ENCODE data around the gene ARHGEF28.

ARHGEF28 gene

DNA sequence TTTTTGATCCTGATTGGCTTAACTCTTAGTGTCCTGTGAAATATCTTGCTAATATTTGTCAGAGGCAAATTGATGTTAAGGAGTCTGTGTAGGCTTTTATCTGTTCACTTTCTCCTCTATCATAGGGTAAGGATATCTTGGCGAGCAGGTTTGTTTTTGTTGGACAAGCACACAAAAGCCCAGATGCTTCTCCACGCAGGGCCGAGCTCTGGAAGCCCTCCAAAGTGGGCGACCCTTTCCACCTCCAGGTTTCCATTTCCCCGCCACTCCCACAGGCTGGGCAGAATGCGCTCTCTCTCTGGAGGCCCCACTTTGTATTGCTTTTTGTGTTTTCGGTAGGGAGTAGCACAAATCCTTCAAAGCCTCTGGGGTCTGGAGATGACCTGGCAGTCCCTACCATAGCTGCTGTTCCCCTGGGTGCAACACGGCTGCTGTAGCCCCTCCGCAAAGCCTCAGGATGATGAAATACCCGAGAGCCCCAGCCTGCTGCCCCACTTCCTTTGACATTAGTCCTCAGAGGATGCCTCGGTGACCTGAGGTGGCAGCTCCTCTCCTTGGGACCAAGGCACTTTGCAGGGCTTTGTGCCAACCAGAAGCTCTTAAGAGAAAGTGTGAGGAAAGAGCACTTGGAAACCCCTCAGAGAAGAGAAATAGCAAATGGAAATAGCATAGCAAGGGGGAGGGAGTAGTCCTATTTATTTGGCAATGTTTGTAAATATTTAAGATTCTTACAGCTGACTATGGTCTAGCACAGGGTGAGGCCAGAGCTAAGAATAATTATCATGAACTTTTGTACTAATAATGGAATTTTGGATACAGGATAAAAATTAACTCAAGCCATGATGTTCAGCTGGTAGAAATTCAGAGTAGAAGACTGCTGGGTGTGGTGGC lies 122.8 kb downstream of the ARHGEF28 start:
- peak; percentile 9 for DNase-seq

DNA sequence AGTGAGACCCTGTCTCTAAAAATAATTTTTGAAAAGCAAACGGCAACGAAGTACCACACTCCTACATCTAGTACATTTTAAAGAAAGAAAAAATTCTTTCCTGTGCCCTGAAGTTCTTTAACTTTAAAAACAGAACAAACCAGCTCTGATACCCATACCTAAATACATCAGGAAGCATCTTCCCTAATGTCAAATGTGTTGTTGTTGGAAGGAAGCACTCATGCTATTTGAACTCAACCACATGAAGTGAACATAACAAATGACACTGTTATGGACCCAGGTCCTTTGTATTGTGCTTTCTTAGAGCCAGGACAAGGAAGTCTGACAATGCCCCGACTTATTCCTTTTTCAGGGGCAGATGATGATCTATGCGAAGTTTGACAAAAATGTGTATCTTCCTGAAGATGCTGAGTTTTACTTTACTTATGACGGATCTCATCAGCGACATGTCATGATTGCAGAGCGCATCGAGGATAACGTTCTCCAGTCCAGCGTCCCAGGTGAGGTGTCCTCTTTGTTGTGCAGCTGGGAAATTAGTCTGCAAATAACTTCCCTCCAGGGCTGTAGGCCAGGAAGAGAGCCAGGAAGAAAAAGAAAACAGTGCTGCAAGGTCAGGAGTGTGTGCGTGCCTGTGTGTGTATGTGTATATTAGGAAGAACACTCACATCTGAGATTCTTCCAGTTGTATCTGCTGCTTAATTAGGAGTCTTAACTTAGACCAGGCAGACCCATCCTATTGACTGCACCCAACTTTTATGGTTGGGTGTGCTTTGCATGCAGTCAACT lies 123.7 kb downstream of the ARHGEF28 start:
- no peak for DNase-seq

DNA sequence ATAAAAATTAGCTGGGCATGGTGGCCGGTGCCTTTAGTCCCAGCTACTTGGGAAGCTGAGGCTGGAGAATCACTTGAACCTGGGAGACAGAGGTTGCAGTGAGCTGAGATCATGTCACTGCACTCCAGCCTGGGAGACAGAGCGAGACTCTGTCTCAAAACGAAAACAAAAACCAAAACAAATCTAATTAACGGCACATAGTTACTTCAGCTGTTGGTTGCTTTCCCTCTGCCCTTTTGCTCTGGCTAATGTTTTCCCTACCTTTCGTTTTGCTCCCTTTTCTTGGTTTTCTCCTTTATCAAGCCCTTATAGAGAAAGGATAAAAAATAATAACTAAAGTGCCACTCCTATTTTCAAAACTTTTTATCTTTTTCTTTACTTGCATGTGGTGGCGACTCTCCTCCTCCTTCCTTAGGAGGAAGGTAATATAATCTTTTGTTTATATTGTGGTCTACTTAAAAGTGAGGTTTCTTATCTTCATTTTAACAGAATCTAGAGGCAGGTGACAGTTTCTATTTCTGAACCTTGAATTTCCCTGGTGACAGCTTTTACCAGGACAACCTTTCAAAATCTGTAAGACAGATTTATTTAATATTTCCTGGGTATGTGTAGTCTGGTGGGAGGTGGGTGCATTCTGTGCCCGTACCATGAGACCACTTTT lies 125.4 kb downstream of the ARHGEF28 start:
- DNase-seq, result no peak

DNA sequence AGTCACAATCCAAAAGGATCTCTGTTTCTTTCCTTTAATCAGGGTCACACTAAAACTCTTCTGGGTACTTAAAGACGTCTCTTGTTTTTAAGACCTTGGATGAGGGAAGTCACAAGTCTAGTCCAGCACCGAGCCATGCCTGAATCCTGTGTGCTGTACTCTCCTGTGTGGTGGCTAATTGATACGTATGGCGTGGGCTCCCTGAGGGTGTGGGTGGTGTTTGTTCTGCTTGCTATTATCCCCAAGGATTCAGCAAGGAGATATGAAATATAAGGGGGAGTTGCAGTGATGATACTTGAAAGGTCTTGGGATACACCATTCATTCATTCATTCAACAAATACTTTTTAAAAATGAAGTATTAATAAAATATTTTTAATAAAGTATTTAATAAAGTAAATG lies 128.3 kb downstream of the ARHGEF28 start:
- DNase-seq, result no peak

DNA sequence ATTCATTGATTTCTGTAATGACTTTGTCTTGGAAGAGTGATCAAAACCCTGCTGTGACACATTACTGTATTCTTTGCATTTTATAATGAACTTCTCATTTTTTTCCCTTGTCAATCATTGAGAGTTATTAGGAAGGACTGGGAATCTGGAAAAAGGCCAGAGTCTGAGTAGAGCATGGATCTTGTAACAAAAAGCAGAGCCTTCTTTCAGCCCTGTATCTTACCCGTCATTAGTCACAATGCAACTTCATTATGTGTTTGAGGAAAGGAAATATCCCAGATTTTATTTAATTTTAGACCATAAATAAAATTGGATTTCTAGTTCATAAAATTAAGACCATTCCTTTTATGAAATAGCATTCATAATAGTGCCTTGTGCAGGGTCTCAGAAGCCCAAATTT lies 131.4 kb downstream of the ARHGEF28 start:
- no peak for DNase-seq

DNA sequence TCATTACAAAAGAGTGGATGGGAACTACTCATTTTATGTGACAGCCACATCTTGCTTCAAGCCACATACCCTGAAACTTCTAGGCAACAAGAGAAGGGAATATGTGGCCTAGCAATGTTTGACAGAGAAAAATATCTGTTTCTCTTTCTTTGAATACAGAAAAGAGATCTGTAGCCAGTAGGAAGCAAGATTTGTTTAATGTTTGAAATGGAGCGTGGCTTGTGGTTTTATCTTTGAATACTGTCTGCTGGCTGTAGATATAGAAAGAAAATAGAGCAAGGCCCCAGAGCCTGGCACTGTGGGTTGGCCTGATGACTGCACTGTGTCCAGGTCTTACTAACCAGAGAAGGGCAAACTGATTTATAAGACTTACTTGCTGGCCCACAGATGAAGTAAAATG lies 133.8 kb downstream of the ARHGEF28 start:
- peak; percentile 10 for DNase-seq

DNA sequence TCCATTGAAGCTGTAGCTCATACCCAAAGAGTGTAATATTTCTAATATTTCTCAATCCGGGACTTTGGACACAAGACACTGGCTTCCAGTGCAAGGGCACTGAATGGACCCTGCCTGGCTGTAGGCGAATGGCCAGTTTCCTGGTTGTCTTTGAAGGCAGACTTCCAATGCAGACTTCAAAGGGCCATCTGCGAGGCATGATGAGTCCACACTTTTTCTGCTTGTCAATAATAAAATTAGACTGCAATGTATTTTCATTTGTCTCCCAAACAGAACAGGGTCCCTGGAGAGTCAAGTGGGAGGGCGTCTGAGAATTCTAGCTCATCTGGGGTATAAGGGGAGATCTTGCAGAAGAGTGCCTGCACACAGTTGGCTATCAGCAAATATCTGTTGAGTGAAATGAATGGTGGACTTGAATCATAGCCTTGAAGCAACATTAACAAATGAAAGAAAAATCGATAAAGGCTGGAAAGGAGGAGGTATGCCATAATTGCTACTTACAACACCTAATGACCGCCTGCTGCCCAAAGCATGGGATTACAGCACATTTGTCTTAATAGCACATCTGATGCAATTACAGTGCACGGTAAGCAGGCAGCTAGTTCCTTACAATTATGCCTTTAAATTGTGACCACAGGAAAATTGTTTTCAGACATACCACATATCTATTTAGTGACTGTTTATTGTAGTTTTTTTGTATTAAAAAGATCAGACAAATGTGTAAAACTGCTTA lies 137.5 kb downstream of the ARHGEF28 start:
- DNase-seq, result no peak

DNA sequence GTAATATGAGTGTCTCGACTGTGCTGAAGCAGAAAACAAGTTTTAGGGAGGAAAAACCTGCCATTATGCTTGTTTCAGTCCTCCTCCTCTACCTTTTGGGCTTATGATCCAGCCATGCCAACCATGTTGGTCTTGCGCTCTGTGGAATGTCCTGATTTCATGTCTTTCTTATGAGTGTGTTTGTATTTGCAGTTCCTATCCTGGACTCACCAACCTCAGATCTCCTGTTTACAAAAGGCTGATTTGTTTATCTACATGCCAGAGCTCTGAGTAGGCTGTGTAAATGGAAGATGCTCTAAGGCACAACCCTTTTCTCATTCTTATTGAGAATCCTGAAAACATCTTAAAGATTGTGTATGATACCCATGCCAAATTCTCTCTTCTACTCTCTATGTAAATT lies 138.6 kb downstream of the ARHGEF28 start:
- no peak for DNase-seq

DNA sequence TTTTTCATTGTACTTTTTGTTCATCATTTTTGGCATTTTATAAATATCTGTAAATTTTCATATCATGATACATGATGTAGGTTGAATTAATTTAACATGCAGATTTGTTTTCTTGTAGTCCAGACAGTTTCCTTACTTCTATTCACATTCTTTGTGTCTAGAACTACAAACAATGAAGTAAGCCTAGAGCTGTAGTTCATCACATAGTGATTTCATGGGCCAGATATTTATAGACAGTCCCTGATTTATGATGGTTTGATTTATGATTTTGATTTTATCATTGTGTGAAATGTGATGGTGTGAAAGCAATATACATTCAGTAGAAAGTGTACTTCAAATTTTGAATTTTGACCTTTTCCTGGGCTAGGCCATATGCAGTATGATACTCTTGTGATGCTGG lies 139.0 kb downstream of the ARHGEF28 start:
- DNase-seq, result no peak

DNA sequence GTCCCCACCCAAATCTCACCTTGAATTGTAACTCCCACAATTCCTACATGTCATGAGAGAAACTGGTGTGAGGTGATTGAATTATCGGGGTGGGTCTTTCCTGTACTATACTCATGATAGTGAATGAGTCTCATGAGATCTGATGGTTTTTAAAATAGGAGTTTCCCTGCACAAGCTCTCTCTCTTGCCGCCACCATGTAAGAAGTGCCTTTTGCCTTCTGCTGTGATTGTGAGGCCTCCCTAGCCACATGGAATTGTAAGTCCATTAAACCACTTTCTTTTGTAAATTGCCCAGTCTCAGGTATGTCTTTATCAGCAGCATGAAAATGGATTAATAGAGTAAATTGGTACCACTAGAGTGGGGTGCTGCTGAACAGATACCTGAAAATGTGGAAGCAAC lies 140.9 kb downstream of the ARHGEF28 start:
- no peak for DNase-seq

DNA sequence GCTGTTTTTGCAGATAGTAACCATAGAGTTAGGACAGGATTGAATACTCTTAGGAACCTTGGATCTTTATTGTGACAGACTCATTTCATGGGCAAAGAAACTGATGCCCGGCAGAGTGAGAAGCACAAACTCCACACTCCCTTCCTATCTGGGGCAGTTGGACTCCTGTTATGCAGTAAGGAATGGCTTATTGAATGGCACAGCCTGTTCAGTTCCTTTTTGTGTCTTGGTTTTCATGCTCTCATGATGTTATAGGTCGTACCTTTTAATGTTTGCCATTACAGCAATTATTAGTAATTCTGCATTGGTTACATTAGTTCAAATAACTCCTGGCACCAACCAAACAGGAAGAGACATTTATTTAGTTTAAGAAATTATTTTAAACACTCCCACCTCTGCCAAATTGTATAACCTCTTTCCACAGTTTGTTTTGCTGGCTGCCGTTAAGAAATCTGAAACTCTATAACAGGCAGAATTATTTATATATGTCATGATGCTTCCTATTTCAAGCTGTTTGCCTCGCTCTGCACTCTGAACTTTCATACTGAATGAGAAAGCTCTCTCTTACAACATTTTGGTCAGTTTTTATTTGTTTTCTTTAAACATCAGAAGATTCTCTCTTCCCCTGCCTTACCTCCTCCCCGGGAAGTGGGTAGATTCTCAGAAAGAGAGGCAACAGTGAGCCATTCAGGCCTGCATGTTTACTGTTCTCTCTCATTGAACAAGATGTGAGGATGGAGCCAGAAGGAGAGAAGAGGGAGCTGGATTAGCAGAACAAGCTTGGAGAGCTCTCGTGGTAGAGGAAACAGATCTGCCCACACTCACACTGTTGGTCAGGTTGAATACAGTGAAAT lies 144.4 kb downstream of the ARHGEF28 start:
- no peak for DNase-seq

DNA sequence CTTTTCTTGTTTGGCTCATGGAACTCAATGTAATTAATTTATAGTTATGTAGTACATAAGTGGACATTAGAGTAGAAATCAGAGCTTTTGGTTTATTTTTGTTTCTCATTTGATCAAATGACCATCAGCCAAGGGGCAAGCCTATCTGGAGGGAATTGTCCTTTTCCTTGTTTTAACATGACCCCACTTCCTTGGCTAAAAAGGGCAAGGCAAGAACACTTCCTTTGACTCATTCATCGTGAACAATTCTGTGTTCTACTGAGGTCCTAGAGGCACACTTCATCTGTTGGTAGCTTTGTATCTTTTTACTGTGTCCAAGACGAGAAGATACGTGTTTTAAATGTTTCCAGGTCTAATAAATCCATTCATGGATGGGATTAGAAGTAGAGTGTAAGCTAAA lies 148.9 kb downstream of the ARHGEF28 start:
- no peak for DNase-seq

DNA sequence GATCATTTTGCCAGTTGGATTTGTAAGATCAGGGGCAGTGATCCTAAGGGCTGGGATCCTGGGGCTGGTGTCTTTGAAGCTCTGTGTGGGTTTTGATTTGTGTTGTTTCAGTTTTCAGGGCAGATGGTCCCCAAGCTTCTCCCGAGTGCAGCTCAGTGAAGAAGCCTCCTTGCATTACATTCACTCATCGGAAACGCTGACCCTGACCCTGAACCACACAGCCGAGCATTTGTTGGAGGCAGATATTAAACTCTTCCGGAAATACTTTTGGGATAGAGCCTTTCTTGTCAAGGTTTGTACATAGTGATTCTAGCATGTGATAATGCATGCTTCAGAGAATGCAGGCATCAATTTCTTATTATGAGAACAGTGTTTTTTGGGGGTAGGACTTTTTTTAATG lies 150.4 kb downstream of the ARHGEF28 start:
- DNase-seq, result no peak

DNA sequence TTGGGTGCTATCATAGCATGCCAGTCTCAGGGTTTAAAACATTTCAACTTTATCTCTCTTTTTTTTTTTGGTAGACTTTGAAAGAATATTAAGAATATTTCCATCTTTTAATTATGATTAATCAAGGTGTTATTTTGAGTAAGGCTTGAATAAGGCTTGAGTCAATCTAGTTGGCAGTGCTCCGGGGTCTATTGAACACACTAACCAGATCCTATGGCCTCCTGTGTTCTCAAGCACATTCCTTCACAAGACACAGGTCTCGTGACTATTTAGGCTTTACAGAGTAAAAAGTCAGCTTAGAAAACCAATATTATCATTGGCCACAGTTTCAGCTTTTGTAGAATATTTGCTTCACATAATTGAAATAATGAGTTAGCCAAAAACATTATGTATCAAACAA lies 151.2 kb downstream of the ARHGEF28 start:
- DNase-seq, result no peak

DNA sequence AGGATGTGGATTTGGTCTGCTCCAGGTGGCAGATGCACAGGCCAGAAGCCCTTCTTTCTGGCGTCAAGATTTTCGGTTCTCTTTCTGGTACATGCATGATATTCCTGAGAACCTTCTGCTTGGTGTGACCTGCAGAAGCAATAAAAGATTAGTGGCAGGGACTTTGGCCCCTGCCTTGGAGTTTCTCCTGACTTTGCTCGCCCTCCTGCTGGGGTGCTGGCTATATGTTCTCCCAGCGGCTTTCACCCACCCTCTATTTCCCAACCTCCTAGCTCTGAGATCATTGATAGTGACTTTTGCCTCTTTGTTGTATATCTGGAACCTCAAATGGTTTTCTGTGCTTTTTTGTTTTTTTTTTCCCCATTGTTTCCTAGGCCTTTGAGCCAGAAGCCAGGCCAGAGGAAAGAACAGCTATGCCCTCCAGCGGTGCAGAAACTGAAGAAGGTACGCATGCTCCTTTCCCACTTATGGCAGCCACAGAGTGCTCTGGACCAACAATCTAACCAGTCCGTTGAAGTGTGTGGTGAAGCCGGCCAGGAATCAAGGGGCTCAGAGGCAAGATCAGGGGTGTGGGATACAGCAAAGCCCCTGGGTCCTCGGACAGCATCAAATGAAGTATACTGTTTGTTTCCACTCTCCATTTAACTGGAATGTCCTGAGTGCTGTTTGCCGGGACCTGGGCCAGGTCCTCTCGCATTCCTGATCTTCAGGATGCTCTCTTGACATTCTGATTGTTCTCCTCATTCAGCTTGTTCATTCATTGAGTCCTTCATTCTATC lies 154.5 kb downstream of the ARHGEF28 start:
- DNase-seq, result peak; percentile 6

DNA sequence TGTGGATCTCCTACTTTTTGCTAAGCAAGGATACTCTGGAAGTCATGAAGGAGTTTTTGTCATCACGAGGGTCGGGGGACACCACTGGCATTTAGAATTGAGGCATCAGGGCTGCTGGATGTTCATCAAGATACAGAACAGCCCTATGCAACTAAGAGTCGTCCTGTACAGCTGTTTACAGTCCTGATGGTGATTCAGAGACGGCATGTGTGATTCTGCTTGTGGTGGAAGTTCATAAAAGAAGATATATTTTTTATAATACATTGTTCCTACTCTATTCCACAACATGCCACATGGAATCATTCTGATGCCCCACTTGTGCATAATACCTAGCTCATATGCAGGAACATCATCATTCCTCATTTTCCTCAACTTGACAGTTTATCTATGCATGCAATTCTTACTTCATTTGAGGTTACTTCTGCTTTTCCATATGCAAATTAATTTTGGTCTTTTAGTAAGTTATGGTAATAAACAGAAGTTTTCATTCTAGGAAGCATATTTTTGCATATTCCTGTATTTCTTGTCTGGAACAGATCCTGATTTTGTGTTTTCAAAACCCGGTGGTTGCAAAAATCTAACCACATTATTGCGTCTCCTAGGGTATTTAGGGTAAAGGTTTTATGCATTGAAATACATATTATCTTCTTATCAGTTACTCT lies 155.2 kb downstream of the ARHGEF28 start:
- DNase-seq, result no peak

DNA sequence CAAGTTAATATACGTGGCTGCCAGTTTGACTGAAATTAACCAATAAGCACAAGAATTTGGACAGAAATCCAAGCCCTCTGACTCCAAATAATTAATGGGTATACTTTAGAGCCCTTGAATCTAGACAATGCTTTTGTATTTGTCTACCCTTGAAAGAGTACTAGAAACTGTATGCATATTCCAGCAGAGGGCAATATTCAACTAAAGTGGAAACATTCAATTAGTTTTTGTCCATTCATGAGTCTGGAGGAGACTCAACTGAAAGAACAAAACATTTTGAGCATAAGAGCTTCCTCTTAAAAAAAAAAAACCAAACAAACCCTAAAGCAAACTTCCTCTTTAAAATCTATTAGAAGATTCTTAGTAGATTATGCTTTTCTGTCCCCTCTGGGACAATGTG lies 157.8 kb downstream of the ARHGEF28 start:
- peak; percentile 29 for DNase-seq

DNA sequence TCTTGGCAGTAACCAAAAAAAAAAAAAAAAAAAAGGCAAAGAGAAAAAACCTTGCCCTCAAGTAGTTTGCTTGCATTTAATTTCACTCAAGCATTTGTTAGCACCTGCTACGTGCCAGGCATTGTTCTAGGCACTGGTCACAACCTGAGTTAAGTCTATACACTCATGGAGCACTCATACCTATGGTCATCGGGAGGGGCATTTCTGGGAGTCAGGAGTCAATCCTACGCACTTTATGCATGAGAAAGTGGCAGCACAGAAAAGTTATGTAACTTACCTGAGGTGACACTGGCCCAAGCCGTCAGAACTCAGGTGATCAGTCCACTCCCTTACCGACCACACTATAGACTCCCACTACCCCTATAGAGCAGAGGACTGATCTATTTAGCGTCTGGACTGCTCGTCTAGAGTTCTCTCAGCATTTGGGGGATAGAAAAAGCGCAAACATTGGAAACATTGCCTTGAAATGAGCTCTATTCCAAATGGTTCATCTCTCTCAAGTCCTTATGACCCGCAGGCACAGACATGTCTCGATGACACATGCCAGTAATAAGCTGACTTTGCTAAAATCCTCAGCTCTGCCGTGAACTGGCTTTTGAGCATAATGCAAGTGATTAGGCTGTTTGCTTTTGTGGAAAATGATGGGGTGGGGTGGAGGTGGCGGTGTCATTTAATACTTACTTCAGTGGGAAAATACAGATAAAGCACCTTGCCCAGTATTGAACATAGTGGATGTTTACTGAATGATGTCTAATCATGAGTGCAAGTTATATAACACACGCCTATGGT lies 160.2 kb downstream of the ARHGEF28 start:
- no peak for DNase-seq

DNA sequence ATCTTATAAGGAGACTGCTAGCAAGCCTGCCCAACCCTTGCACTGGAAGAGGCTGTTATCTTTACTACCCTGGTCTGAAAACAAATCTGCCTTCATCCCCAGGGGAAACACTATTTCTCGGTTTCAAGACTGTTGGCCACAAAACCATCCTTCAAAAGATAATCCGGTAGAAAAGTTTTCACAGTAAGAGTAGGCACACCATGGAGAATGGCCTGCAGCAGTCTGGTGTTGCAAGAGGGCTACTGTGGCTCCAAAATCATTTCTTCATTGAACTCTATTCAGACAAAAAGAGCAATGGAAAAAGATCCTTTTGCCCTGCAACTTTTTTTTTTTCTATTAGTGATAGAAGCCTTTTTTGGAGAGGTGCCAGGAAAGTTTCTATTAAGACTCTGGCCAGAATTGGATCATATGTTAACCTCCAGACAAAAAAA lies 163.9 kb downstream of the ARHGEF28 start:
- no peak for DNase-seq

DNA sequence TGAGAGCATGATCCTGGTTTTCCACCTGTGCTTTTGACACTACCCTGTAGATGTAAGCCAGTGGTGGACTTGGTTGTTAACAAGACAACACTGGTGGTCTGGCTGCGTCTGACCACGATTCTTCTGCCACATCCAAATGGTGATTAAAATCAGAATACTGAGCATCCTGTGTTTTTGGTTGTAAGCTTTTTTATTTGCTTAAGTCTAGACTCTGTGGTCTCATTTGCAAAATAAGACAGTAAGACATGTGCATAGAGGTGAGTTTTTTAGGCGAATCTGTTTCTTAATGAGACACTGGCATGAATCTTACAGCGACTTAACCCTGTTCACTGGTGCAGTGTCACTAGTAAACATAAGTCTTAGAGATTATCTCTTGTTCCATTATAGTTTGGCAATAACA lies 165.4 kb downstream of the ARHGEF28 start:
- no peak for DNase-seq

Measured in DMS79 (cell line).